Ishikawa (cell line): ENCODE data around the gene LIPH.

Experiments used
- RAD21 ChIP-seq: IDR thresholded peaks from 2 replicates; pipeline ENCODE4 v1.6.1; 2012; ENCODE audit warnings: low read depth
- TEAD4 ChIP-seq: IDR thresholded peaks from 2 replicates; pipeline ENCODE4 v1.6.1; 2012

- TF ChIP-seq RAD21 (no peak), TEAD4 (peak; percentile 66)
Measured at GRCh38 chr3:185549122-185549521, 3.3 kb downstream of the LIPH start.
